ENCODE results near the gene PDE8A.
"Not testable (repeated sequence)": the region's sequence is repeated elsewhere in the genome, so short reads cannot be mapped to it uniquely, and the experiment has no call there.

PDE8A gene

GRCh38 chr15:84961707-84962106 lies 19.9 kb upstream of the PDE8A start:
- DNase-seq (ENCODE audit: low read depth), result no peak

DNA sequence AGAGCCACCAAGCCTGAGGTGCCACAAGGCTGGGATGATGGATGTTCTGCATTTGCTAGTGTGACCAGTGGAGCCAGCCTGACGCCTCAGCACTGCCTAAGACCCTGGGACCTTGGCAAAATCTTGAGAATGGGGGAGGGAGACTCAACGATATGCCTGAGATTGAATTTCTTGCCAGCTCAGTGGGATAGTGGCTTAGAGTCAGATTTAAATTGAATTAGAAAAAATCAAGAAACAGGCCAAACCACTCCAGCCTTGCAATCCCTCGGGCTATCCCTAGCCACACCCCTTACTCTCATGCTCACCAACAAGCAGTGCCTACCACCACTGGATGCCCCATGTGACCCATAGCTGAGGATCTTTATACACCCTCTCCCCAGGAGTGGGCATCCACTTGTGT lies 18.7 kb upstream of the PDE8A start:
- DNase-seq (ENCODE audit: low read depth), result no peak

DNA sequence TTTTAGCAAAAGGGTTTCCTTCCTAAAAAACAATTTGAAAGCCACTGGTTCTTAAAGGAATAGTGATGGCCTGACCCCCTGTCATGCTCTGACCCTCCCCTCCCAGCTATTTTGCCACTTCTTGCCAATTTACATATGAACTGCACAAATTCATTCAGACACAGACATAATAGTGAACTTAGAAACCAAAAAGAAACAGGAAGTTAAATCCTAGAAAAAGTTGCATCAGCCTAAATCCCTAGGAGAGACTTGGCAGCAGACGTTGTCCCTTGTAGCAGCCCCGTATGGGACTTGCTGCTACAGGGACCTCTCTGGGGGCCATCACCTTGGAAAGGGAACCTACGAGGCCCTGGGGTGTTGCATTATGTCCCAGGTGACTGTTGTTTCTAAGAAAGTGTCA lies 14.3 kb upstream of the PDE8A start:
- DNase-seq (ENCODE audit: low read depth), result no peak

GRCh38 chr15:84968301-84968700 lies 13.4 kb upstream of the PDE8A start:
- no peak for DNase-seq (ENCODE audit: low read depth)

DNA sequence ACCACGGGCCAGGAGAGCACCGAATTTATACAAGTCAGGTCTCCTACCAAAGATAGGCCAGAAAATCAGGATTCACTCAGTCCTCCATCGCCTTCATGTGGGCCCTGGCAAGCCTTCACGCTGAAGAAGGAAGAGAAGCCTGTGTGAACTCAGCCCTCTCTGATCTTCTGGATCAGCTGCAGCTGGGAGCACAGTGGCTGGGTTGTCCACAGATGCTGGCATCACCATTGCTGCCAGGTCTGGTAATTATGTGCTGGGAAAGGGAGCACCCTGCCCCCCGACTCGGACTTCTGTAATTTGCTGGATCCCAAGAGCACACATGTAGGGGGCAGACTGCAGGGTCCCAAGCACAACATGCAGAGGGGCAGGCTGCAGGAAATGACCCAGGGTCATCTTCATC lies 12.4 kb upstream of the PDE8A start:
- no peak for DNase-seq (ENCODE audit: low read depth)

- no peak for DNase-seq (ENCODE audit: low read depth)
These were observed 10.8 kb upstream of the PDE8A start for GRCh38 chr15:84970843-84971242.

DNA sequence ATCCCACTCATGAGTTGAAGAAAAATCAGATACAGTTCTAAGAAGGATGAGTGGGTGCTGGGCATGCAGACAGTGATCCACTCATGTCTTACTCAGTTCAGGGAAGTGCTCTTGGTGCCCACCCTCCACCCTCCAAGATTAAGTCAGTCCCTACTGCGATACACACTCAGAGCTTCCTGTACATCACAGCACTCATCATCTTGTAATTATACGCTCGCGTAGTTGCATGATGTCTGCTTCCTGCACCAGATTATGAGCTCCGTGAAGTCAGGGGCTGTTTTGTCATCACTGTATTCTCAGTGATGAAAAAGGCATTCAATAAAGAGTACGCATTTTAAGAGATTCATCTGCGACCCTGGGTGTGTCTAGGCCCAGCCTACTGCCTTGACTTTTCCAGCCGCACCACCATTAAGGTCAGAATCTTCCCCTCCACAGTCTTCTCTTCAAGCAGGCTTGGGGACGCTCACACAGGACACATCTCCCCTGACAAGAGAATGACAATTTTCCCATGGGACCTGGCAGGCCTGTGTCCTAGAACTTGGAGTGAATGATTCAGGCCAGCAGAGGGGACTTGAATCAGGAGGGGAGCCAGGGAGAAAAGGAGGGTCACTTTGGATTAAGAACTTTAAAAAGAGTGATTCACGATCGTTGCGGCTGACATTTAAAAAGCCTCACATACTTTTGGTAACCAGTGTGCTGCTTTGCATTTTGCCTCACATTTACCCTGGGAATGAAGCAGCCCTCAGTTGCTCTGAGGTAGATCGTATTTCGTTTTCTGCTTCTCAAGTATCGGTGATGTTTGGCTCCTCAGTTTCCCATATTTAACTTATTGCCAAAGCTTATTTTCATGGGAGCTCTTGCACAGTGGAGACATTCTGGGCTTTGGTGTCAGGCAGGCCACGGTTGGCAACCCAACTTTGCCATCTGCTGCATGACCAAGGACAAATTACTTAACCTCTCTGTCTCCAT lies 7.9 kb upstream of the PDE8A start:
- DNase-seq (ENCODE audit: low read depth), result no peak

- no peak for DNase-seq (ENCODE audit: low read depth)
These were observed 5.7 kb upstream of the PDE8A start for GRCh38 chr15:84975871-84976351.

- no peak for DNase-seq (ENCODE audit: low read depth)
These were observed 4.8 kb upstream of the PDE8A start for GRCh38 chr15:84976746-84977345.

- DNase-seq (ENCODE audit: low read depth), result no peak
These were observed 2.0 kb upstream of the PDE8A start for GRCh38 chr15:84979651-84980050.

GRCh38 chr15:84980196-84981053 lies 1.2 kb upstream of the PDE8A start:
- peak; percentile 82 for DNase-seq (ENCODE audit: low read depth)

DNA sequence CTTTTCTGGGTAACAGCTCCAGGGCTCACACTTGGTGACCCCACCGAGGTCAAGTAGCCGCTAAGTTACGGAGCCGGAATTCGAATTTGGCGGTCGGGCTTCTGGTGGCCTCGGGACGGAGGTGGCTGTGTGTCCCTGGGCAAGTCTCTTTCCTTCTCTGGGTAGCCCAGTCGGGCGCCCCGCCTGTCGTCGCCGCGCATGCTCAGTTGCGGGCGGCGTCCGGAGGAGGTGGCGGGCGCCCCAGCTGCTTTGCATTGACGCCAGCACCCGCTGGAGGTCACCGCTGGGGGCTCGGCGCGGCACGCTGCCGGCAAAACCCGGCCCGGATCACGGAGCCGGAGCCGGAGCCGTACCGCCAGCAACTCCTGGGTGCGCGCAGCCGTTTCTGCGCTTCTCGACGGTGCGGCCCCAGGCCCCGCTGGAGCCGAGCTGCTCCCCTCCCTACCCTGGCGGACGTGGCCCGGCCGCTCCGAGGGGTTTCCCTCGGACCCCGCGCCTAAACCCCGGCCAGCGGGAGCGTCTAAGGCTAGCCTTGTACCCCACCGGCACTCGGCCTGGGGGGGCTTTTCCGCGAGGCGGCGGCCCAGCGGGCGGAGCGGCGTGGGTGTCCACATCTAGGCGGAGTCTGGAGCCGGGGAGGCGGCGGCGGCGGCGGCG lies 474 bp upstream of the PDE8A start:
- peak; percentile 92 for DNase-seq (ENCODE audit: low read depth)

GRCh38 chr15:84982301-84982920 lies 755 bp downstream of the PDE8A start:
- DNase-seq (ENCODE audit: low read depth), result peak; percentile 56

- no peak for DNase-seq (ENCODE audit: low read depth)
These were observed 1.6 kb downstream of the PDE8A start for GRCh38 chr15:84983294-84983693.

- no peak for DNase-seq (ENCODE audit: low read depth)
These were observed 2.1 kb downstream of the PDE8A start for GRCh38 chr15:84983711-84984110.

DNA sequence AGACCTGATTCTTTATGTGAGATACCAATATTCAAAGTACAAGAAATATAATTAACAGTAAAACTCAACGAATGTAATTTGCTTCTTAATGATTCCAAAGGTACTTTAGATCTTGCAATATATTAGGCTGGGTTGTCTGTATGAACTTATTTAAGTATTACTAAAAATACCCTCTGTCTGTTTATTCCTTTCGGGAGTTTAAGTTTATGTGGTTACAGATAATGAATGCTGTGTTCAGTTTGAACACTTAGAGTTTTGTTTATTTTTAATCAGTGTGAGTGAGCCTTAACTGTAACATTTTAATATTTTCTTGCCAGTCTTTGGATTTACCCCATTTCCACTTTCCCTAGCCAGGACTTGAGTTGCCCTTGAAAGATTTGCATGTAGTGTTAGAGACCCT lies 3.5 kb downstream of the PDE8A start:
- DNase-seq (ENCODE audit: low read depth), result no peak

GRCh38 chr15:84987351-84987750 lies 5.7 kb downstream of the PDE8A start:
- DNase-seq (ENCODE audit: low read depth), result not testable (repeated sequence)

DNA sequence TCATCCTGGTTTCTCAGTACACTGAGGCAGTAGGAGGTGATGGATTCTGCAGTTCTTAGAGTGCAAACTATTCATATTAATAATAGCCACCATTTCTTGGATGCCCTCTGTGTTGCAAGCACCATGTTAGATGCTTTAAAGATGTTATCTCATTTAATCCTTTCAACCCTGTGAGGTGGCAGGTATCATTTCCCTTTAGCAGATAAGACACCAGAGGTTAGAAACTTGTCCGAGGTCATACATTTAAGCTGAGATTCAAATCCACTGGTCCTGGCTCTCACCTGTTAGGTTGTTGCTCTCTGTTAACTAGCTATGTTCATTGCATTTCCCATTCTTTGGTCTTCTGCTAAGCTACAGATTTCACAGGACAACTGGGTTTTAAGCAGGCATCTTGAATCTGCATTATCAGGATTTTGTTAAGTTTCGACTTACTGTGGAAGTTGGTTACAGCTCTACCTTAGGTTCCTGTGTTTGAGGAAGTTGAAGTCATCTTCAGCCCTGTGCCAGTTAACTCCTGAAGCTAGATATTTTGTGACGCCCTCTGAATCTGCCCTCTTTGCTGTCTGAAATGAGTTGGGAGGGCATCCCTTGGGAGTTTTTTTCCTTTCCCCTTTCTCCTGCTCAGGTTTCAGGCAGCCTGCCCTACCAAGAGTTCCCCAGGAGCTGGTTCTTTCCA lies 6.4 kb downstream of the PDE8A start:
- DNase-seq (ENCODE audit: low read depth), result no peak

DNA sequence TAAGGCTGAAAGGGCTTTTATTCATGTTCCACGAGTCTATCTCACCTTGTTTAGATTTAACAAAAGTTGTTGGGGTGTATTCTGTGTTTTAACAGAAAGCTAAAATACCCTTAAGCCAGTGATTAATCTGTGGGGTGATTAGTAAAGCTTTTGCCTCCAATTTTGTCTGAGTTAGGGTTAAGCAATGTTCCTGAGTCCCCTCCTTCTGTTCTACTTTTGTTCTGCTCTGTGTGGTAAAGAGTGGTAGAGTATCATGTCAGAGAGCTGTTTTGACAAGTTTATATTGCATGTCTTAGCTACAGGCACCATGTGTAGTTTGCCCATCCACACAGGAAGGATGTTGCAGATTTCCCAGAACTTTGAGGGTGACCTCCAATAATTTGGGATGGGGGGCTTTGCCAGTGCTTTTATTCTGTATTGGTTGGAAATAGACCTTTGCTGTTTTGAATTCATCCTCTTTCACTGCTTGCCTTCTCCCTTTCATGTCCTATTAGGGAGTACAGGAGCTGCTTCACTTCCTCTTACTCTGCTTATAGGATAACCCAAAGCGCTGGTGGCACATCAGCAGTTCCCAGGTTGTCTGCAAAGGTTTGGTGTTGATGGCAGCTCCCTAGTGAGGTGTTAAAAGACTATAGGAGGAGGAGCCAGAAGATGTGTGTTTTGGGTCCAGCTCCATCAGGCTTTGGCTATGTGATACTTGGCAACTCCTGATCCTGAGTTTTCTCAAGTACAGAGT lies 7.4 kb downstream of the PDE8A start:
- no peak for DNase-seq (ENCODE audit: low read depth)

GRCh38 chr15:84990507-84990906 lies 8.9 kb downstream of the PDE8A start:
- DNase-seq (ENCODE audit: low read depth), result no peak
